Loucy (cell line): ENCODE results near the gene SDR9C7.

ENCODE experiments used
- H2AFZ ChIP-seq: fragments of 200-600 bp; sonication (generic); 2 replicates; pipeline ENCODE4 v1.6.0; 2016; ENCODE audit warnings: antibody characterized with exemption, mild to moderate bottlenecking, low read length, moderate library complexity
- H3F3A ChIP-seq: fragments of 200-600 bp; 2 replicates; pipeline ENCODE4 v1.6.0; 2016; ENCODE audit warnings: antibody characterized with exemption, low read depth, mild to moderate bottlenecking
- H3K27me3 ChIP-seq: fragments of 200-600 bp; sonication (generic); 2 replicates; pipeline ENCODE4 v1.6.1; 2014; ENCODE audit warnings: low read length, mild to moderate bottlenecking; ENCODE audit not compliant: insufficient read depth, poor library complexity, severe bottlenecking
- H3K36me3 ChIP-seq: fragments of 200-600 bp; sonication (generic); 2 replicates; pipeline ENCODE4 v1.6.1; 2016; ENCODE audit warnings: low read length; ENCODE audit not compliant: insufficient read depth
- H3K4me1 ChIP-seq: fragments of 200-600 bp; sonication (generic); 2 replicates; pipeline ENCODE4 v1.5.1; 2014; ENCODE audit warnings: low read length, mild to moderate bottlenecking; ENCODE audit not compliant: insufficient read depth, poor library complexity, severe bottlenecking
- H3K4me2 ChIP-seq: fragments of 200-600 bp; sonication (generic); 2 replicates; pipeline ENCODE4 v1.6.0; 2014; ENCODE audit warnings: antibody characterized with exemption, low read length, low read depth, mild to moderate bottlenecking; ENCODE audit not compliant: poor library complexity, severe bottlenecking
- H3K4me3 ChIP-seq: fragments of 200-600 bp; sonication (generic); 2 replicates; pipeline ENCODE4 v1.5.1; 2014; ENCODE audit warnings: low read length, mild to moderate bottlenecking, mixed read lengths; ENCODE audit not compliant: poor library complexity, severe bottlenecking
- H3K79me2 ChIP-seq: fragments of 200-600 bp; sonication (generic); 2 replicates; pipeline ENCODE4 v1.6.1; 2014; ENCODE audit warnings: low read length; ENCODE audit not compliant: insufficient read depth
- H3K9ac ChIP-seq: fragments of 200-600 bp; sonication (generic); 2 replicates; pipeline ENCODE4 v1.6.0; 2014; ENCODE audit warnings: mild to moderate bottlenecking, low read depth, low read length, moderate library complexity; ENCODE audit not compliant: poor library complexity, severe bottlenecking
- H3K9me2 ChIP-seq: fragments of 200-600 bp; sonication (generic); replicated peaks from 2 replicates; pipeline ENCODE4 v1.6.1; 2016; ENCODE audit warnings: low read depth, low read length, mixed read lengths
- H3K9me3 ChIP-seq: fragments of 200-600 bp; sonication (generic); 2 replicates; pipeline ENCODE4 v1.6.1; 2014; ENCODE audit warnings: mild to moderate bottlenecking, antibody characterized with exemption, low read length, low read depth; ENCODE audit not compliant: insufficient read depth
- H4K20me1 ChIP-seq: fragments of 200-600 bp; sonication (generic); 2 replicates; pipeline ENCODE4 v1.6.0; 2014; ENCODE audit warnings: antibody characterized with exemption, low read length, mild to moderate bottlenecking; ENCODE audit not compliant: insufficient read depth, poor library complexity, severe bottlenecking
- CTCF ChIP-seq: fragments of 200-600 bp; sonication (generic); conservative IDR thresholded peaks from 2 replicates; pipeline ENCODE4 v1.5.1; 2014; ENCODE audit warnings: mild to moderate bottlenecking, antibody characterized with exemption, low read length
- EZH2phosphoT487 ChIP-seq: fragments of 200-600 bp; IDR thresholded peaks from 2 replicates; pipeline ENCODE4 v1.6.1; 2018; ENCODE audit warnings: antibody characterized with exemption, mild to moderate bottlenecking, moderate library complexity, borderline replicate concordance

SDR9C7 gene

GRCh38 chr12:56916996-56917333 lies 17.2 kb downstream of the SDR9C7 start:
- no peaks in the 10 kb centered on the region for H3K27me3 ChIP-seq
- no peak overlapping the region for H3K9ac ChIP-seq
- H3K9me3 ChIP-seq, result no peaks in the 10 kb centered on the region
- no peaks in the 10 kb centered on the region for H4K20me1 ChIP-seq
- H3F3A ChIP-seq, result no peaks in the 10 kb centered on the region
- H3K79me2 ChIP-seq, result no peaks in the 10 kb centered on the region
- no peak for TF ChIP-seq CTCF
- TF ChIP-seq EZH2phosphoT487, result no peak
- no peak overlapping the region for H3K4me3 ChIP-seq
- H3K4me1 ChIP-seq, result no peaks in the 10 kb centered on the region
- no peaks in the 10 kb centered on the region for H3K36me3 ChIP-seq
- no peak overlapping the region for H2AFZ ChIP-seq
- H3K4me2 ChIP-seq, result no peak overlapping the region
- no peaks in the 10 kb centered on the region for H3K9me2 ChIP-seq

GRCh38 chr12:56916296-56916995 lies 17.8 kb downstream of the SDR9C7 start:
- Histone ChIP-seq H2AFZ (no peak overlapping the region), H3F3A (no peaks in the 10 kb centered on the region), H3K4me1 (no peaks in the 10 kb centered on the region), H3K27me3 (no peaks in the 10 kb centered on the region), H3K36me3 (no peaks in the 10 kb centered on the region), H3K9me3 (no peaks in the 10 kb centered on the region), H3K4me3 (no peak overlapping the region), H3K9ac (no peak overlapping the region), H3K79me2 (no peaks in the 10 kb centered on the region), H3K9me2 (no peaks in the 10 kb centered on the region), H3K4me2 (no peak overlapping the region), H4K20me1 (no peaks in the 10 kb centered on the region)
- TF ChIP-seq CTCF (no peak), EZH2phosphoT487 (no peak)

DNA sequence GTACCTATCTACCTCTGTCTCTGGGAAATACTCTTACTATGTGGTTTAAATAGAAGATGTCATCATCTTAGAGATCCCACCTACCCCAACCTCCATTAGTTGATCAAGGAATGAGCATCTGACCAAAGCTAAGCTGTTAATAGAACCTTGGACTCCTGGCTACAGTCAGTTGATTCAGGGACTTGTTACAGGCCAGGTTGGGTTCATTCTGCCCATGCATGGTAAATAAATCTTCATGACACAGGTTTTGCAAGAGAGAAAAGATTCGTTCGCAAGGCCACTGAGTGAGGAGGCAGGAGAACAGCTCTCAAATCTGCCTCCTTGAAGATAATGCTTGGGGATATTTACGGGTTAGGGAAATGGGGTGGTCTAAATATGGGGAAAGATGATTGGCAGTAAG lies 19.5 kb downstream of the SDR9C7 start:
- Histone ChIP-seq H3K79me2 (no peaks in the 10 kb centered on the region), H2AFZ (no peak overlapping the region), H3K4me3 (no peak overlapping the region), H3K36me3 (no peaks in the 10 kb centered on the region), H3K4me2 (no peak overlapping the region), H3K27me3 (no peaks in the 10 kb centered on the region), H3K9ac (no peak overlapping the region), H3F3A (no peaks in the 10 kb centered on the region), H4K20me1 (no peaks in the 10 kb centered on the region), H3K9me3 (no peaks in the 10 kb centered on the region), H3K9me2 (no peaks in the 10 kb centered on the region), H3K4me1 (no peaks in the 10 kb centered on the region)
- TF ChIP-seq EZH2phosphoT487, result no peak
- TF ChIP-seq CTCF, result no peak
